Peyer's patch (tissue), 4 donors: Measurements from ENCODE around the gene NKD1.

Source experiments
- CTCF ChIP-seq, 6 experiments: fragments of 450-650 bp in 4 of 6; fragments of 200-600 bp in 2 of 6; sonication (generic) in 1 of 6; IDR thresholded peaks; one replicate each; pipeline ENCODE4 v1.5.1; 2017 to 2019; ENCODE audit warnings: antibody characterized with exemption in 6 of 6, mild to moderate bottlenecking in 3 of 6, moderate library complexity in 1 of 6
- POLR2A ChIP-seq, 2 donors: fragments of 450-650 bp; IDR thresholded peaks; one replicate each; pipeline ENCODE4 v1.5.1; 2017; ENCODE audit warnings: antibody characterized with exemption in 2 of 2, mild to moderate bottlenecking in 2 of 2, moderate library complexity in 2 of 2

- TF ChIP-seq CTCF (IDR thresholded peaks at IDR 0.05): no peak
- TF ChIP-seq POLR2A (IDR thresholded peaks at IDR 0.05): no peak
These were observed 126.6 kb downstream of the NKD1 start for GRCh38 chr16:50674831-50675230.
